Measurements from ENCODE around the gene SRR. TPM values are rescaled to one million over a fixed set of nuclear protein-coding genes. Genes with fewer than 3 reads are reported as not detected.
A peak's percentile ranks its signal among the peaks of the same experiment; 100 is the strongest.
"Not testable (repeated sequence)": the region's sequence is repeated elsewhere in the genome, so short reads cannot be mapped to it uniquely, and the experiment has no call there.

Gene SRR
- total and polyA plus RNA-seq, 2 donors (not counting 3 experiments of a cell fraction or from before 2014, with no cell fraction given), result 13.7 to 20.1 TPM

GRCh38 chr17:2264067-2264860 lies 39.5 kb upstream of the SRR start:
- Histone ChIP-seq H3K79me2 (ENCODE audit: control insufficient read depth, insufficient read depth, low read length) (peaks cover 2% of the 10 kb centered on the region), H3K9me1 (replicated peaks; ENCODE audit: control insufficient read depth, extremely low read depth, insufficient read depth, low read length) (no peaks in the 10 kb centered on the region), H2AFZ (ENCODE audit: low read depth, low read length) (no peak overlapping the region), H4K20me1 (replicated peaks; ENCODE audit: control insufficient read depth, extremely low read depth, insufficient read depth, low read length) (no peaks in the 10 kb centered on the region), H3K9ac (replicated peaks; ENCODE audit: extremely low read depth, insufficient read depth, low read length) (no peak overlapping the region), H3K27ac (ENCODE audit: insufficient read depth, low read depth, low read length) (no peak overlapping the region), H3K4me1 (ENCODE audit: control insufficient read depth, extremely low read depth, insufficient read depth, low read length) (no peaks in the 10 kb centered on the region), H3K36me3 (ENCODE audit: control insufficient read depth in 2 of 2, extremely low read depth in 1 of 2, insufficient read depth in 2 of 2, low read length in 2 of 2) (peaks cover 0 to 3% of the 10 kb centered on the region in 2 experiments), H3K27me3 (ENCODE audit: control insufficient read depth in 2 of 2, insufficient read depth in 2 of 2, low read length in 2 of 2) (no peaks in the 10 kb centered on the region), H3K9me3 (replicated peaks; ENCODE audit: control insufficient read depth, insufficient read depth, low read length) (no peaks in the 10 kb centered on the region), H3K4me2 (ENCODE audit: insufficient read depth, low read length) (no peak overlapping the region), H3K4me3 (replicated peaks in 1 of 3; ENCODE audit: insufficient read depth in 1 of 3, low read depth in 1 of 3, low read length in 3 of 3) (no peak overlapping the region)
- no peak for TF ChIP-seq MYC (IDR thresholded peaks at IDR 0.05; ENCODE audit: low read depth, low read length)
- no peak for TF ChIP-seq POLR2A (IDR thresholded peaks at IDR 0.05; ENCODE audit: low read depth, low read length)
- no peak for TF ChIP-seq GATA2 (IDR thresholded peaks at IDR 0.05; ENCODE audit: insufficient read depth, insufficient read length, low read depth, low read length)
- no peak for TF ChIP-seq EZH2 (IDR thresholded peaks at IDR 0.05; ENCODE audit: borderline replicate concordance, low read depth, low read length, severe bottlenecking)
- no peak for TF ChIP-seq MAX (IDR thresholded peaks at IDR 0.05; ENCODE audit: insufficient read depth, insufficient read length)
- no peak for TF ChIP-seq POLR2AphosphoS5 (IDR thresholded peaks at IDR 0.05; ENCODE audit: insufficient read depth, low read depth, low read length)
- TF ChIP-seq JUN (IDR thresholded peaks at IDR 0.05; ENCODE audit: borderline replicate concordance, insufficient read depth, insufficient read length, low read depth), result no peak
- no peak for TF ChIP-seq FOS (IDR thresholded peaks at IDR 0.05; ENCODE audit: borderline replicate concordance, insufficient read depth, low read length)
- no peak for TF ChIP-seq CTCF (IDR thresholded peaks at IDR 0.05; ENCODE audit: extremely low read depth in 1 of 2, insufficient read depth in 1 of 2, low read depth in 1 of 2, low read length in 2 of 2)
- peak; percentile 70 for DNase-seq (ENCODE audit: low read depth, low spot score)
- ChIA-PET POLR2A (no interaction called here), CTCF (interaction anchor here (0.6 to 1.8 kb wide), 8 partner anchors 10 to 355 kb away, joined by 3 to 11 read pairs (median 4); partner anchors contain the start of gene HIC1)
- no peak for FAIRE-seq
- intact Hi-C loops (cut with micrococcal nuclease), result no loop called here
- dilution Hi-C loops (cut with MboI; ENCODE audit: extremely low pct_ligation_motif_present, low sequenced_read_pairs), result no loop called here
- BruUV-seq (replicated peaks), result no TSS peak

GRCh38 chr17:2265166-2265565 lies 38.6 kb upstream of the SRR start:
- H3K27me3 ChIP-seq (ENCODE audit: control insufficient read depth in 2 of 2, insufficient read depth in 2 of 2, low read length in 2 of 2); H4K20me1 ChIP-seq (replicated peaks; ENCODE audit: control insufficient read depth, extremely low read depth, insufficient read depth, low read length); BruUV-seq (replicated peaks); DNase-seq (ENCODE audit: low read depth, low spot score); H2AFZ ChIP-seq (ENCODE audit: low read depth, low read length); H3K4me3 ChIP-seq (replicated peaks in 1 of 3; ENCODE audit: insufficient read depth in 1 of 3, low read depth in 1 of 3, low read length in 3 of 3); H3K4me2 ChIP-seq (ENCODE audit: insufficient read depth, low read length); H3K9ac ChIP-seq (replicated peaks; ENCODE audit: extremely low read depth, insufficient read depth, low read length); H3K27ac ChIP-seq (ENCODE audit: insufficient read depth, low read depth, low read length); H3K36me3 ChIP-seq (ENCODE audit: control insufficient read depth in 2 of 2, extremely low read depth in 1 of 2, insufficient read depth in 2 of 2, low read length in 2 of 2); H3K9me3 ChIP-seq (replicated peaks; ENCODE audit: control insufficient read depth, insufficient read depth, low read length); H3K9me1 ChIP-seq (replicated peaks; ENCODE audit: control insufficient read depth, extremely low read depth, insufficient read depth, low read length); H3K79me2 ChIP-seq (ENCODE audit: control insufficient read depth, insufficient read depth, low read length); dilution Hi-C loops (cut with MboI; ENCODE audit: extremely low pct_ligation_motif_present, low sequenced_read_pairs); POLR2A ChIA-PET; intact Hi-C loops (cut with micrococcal nuclease); H3K4me1 ChIP-seq (ENCODE audit: control insufficient read depth, extremely low read depth, insufficient read depth, low read length); FAIRE-seq: not testable (repeated sequence)
- CTCF ChIA-PET, result interaction anchor here (1.1 to 1.8 kb wide), 4 partner anchors 11 to 214 kb away, joined by 3 to 11 read pairs (median 4); partner anchors contain the start of gene HIC1

All from endothelial cell of umbilical vein (primary cell).